ENCODE measurements around the gene TTC39C. TPM values are rescaled to one million over a fixed set of nuclear protein-coding genes. Genes with fewer than 3 reads are reported as not detected.

Gene TTC39C
- total and polyA plus RNA-seq, 2 of the 8 experiments (the other 6 are each of a cell fraction or from before 2014, with no cell fraction given): 8.1 to 79.1 TPM

DNA sequence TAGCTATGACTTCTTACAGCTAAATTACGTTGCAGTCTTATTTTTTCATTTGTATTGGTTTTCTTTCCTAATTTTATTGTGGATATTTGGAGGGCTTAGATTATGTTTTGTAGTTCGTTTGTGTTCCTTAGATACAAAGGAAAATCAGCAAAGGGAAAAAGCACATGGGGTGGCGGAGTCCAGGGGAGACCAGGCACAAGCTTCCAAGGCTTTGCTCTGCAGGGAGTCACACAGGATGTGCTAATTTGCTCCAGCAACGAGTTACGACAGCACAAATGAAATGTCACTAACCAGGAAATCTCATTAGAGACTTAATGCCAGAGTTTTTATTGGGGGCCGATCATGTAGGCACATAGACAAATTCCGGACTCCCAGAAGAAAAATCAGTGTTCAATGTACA, 63.8 kb downstream of the TTC39C start (continued):
- TF ChIP-seq, protein P1, sequence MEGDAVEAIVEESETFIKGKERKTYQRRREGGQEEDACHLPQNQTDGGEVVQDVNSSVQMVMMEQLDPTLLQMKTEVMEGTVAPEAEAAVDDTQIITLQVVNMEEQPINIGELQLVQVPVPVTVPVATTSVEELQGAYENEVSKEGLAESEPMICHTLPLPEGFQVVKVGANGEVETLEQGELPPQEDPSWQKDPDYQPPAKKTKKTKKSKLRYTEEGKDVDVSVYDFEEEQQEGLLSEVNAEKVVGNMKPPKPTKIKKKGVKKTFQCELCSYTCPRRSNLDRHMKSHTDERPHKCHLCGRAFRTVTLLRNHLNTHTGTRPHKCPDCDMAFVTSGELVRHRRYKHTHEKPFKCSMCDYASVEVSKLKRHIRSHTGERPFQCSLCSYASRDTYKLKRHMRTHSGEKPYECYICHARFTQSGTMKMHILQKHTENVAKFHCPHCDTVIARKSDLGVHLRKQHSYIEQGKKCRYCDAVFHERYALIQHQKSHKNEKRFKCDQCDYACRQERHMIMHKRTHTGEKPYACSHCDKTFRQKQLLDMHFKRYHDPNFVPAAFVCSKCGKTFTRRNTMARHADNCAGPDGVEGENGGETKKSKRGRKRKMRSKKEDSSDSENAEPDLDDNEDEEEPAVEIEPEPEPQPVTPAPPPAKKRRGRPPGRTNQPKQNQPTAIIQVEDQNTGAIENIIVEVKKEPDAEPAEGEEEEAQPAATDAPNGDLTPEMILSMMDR (IDR thresholded peaks at IDR 0.05; ENCODE audit: control extremely low read depth in 1 of 3, insufficient read depth in 1 of 3, low read depth in 1 of 3, low read length in 3 of 3): no peak
- TF ChIP-seq RNF2 (IDR thresholded peaks at IDR 0.05; ENCODE audit: borderline replicate concordance, low read depth, low read length, missing control alignments, poor library complexity, severe bottlenecking) (no peak), BRCA1 (IDR thresholded peaks at IDR 0.05; ENCODE audit: low read depth, low read length) (no peak), EP300 (IDR thresholded peaks at IDR 0.05; ENCODE audit: borderline replicate concordance in 1 of 2, low read depth in 2 of 2, low read length in 2 of 2) (no peak), SIRT6 (IDR thresholded peaks at IDR 0.05; ENCODE audit: low read length) (no peak)

All from H1 (cell line).